DND-41 (cell line): Measurements from ENCODE around the gene USP20.

ENCODE experiments used
- CTCF ChIP-seq: IDR thresholded peaks from 2 replicates; pipeline ENCODE4 v1.5.1; 2012; ENCODE audit warnings: borderline replicate concordance, low read length, moderate library complexity, mild to moderate bottlenecking; ENCODE audit not compliant: poor library complexity, severe bottlenecking; ENCODE audit errors: extremely low read depth
- EZH2 ChIP-seq: IDR thresholded peaks from 3 replicates; pipeline ENCODE4 v1.6.1; 2012; ENCODE audit warnings: borderline replicate concordance, low read depth, mild to moderate bottlenecking, moderate library complexity, low read length, inconsistent platforms; ENCODE audit not compliant: severe bottlenecking

- TF ChIP-seq CTCF, result no peak
- TF ChIP-seq EZH2, result no peak
These were observed 16.6 kb downstream of the USP20 start for GRCh38 chr9:129851821-129852220.
